Gastrocnemius medialis (tissue), 4 donors: Measurements from ENCODE around the gene RGS5. TPM values are rescaled to one million over a fixed set of nuclear protein-coding genes. Genes with fewer than 3 reads are reported as not detected.

Experiments
- ATAC-seq, 2 donors: fragments of 150-250 bp; one replicate each; pipeline ENCODE4 v1.9.1; 2016
- DNase-seq, 2 donors: peaks; one replicate each; pipeline ENCODE4 v3.0.0-alpha.2; 2019
- H3K27ac ChIP-seq, 4 donors: fragments of 200-600 bp; sonication (generic); 1 replicate in 1 of 4; 2 replicates in 3 of 4; pipeline ENCODE4 v1.5.1; 2016 to 2018; ENCODE audit warnings: mild to moderate bottlenecking in 2 of 4, moderate library complexity in 1 of 4
- H3K27me3 ChIP-seq, 3 donors: fragments of 200-600 bp; sonication (generic) in 2 of 3; 1 replicate in 1 of 3; 2 replicates in 2 of 3; pipeline versions ENCODE4 v1.5.1 to v1.6.0; 2016 to 2019; ENCODE audit warnings: mild to moderate bottlenecking in 1 of 3, moderate library complexity in 1 of 3
- H3K36me3 ChIP-seq, 2 donors: fragments of 200-600 bp; sonication (generic) in 1 of 2; one replicate each; pipeline ENCODE4 v1.5.1; 2017 to 2018
- H3K4me1 ChIP-seq, 2 donors: fragments of 200-600 bp; sonication (generic) in 1 of 2; one replicate each; pipeline ENCODE4 v1.5.1; 2016 to 2017; ENCODE audit warnings: mild to moderate bottlenecking in 2 of 2
- H3K4me3 ChIP-seq, 4 donors: fragments of 200-600 bp; sonication (generic) in 3 of 4; 1 replicate in 1 of 4; 2 replicates in 3 of 4; pipeline ENCODE4 v1.5.1; 2016 to 2019; ENCODE audit warnings: mild to moderate bottlenecking in 2 of 4
- H3K9me3 ChIP-seq, 3 donors: fragments of 200-600 bp; sonication (generic) in 2 of 3; 1 replicate in 1 of 3; 2 replicates in 2 of 3; pipeline ENCODE4 v1.5.1; 2016 to 2019
- CTCF ChIP-seq, 5 experiments: fragments of 450-650 bp in 3 of 5; fragments of 200-600 bp in 2 of 5; sonication (generic) in 2 of 5; IDR thresholded peaks in 4 of 5; conservative IDR thresholded peaks in 1 of 5; 1 replicate in 4 of 5; 2 replicates in 1 of 5; pipeline ENCODE4 v1.5.1; 2016 to 2019; ENCODE audit warnings: antibody characterized with exemption in 5 of 5, mild to moderate bottlenecking in 3 of 5, moderate library complexity in 3 of 5
- POLR2A ChIP-seq, 2 donors: fragments of 450-650 bp; IDR thresholded peaks; one replicate each; pipeline ENCODE4 v1.6.1; 2017; ENCODE audit warnings: antibody characterized with exemption in 2 of 2, mild to moderate bottlenecking in 2 of 2, moderate library complexity in 2 of 2
- in situ Hi-C, 4 donors: fragments of 200-750 bp; cut with MboI; loops; one replicate each; pipeline versions ENCODE4 v1.15.0 to v1.8.0; 2017; ENCODE audit warnings: low sequenced_read_pairs in 4 of 4
- intact Hi-C: fragments of 100-400 bp; cut with DNase I; formaldehyde crosslinking; loops from one replicate; pipeline ENCODE4 v1.15.1; 2023; ENCODE audit warnings: low total_unique reads
- total RNA-seq, 4 donors: library from RNA; depleted of rRNA; stranded (reverse); fragments of >200 nt; gene quantifications; one replicate each; pipeline versions ENCODE4 v1.1.0 to v1.2.3, GENCODE V29; 2016

Gene RGS5
- total RNA-seq, 4 donors from 2014 or later = 71.2 to 195 (median 158) TPM

GRCh38 chr1:163213626-163214025 is 10.9 kb upstream of the RGS5 start:
- no peaks in the 10 kb centered on the region for H3K36me3 ChIP-seq
- TF ChIP-seq CTCF (IDR thresholded peaks at IDR 0.05 in 4 of 5, conservative IDR thresholded peaks at IDR 0.05 in 1 of 5) = no peak
- TF ChIP-seq POLR2A (IDR thresholded peaks at IDR 0.05) = no peak
- H3K27me3 ChIP-seq = no peaks in the 10 kb centered on the region
- H3K9me3 ChIP-seq = no peaks in the 10 kb centered on the region
- DNase-seq (no peak), ATAC-seq (no peak)
- intact Hi-C loops = no loop called here
- no peak overlapping the region for H3K27ac ChIP-seq
- H3K4me1 ChIP-seq = no peaks in the 10 kb centered on the region
- in situ Hi-C loops = no loop called here
- no peak overlapping the region for H3K4me3 ChIP-seq

GRCh38 chr1:163211667-163212066 is 9.0 kb upstream of the RGS5 start:
- Histone ChIP-seq H3K4me3 (no peak overlapping the region), H3K27ac (peak overlapping the region in 2 of 4 donors; percentile 19 to 35), H3K27me3 (no peaks in the 10 kb centered on the region), H3K9me3 (no peaks in the 10 kb centered on the region), H3K4me1 (no peaks in the 10 kb centered on the region), H3K36me3 (no peaks in the 10 kb centered on the region)
- in situ Hi-C loops = no loop called here
- no peak for DNase-seq
- peak in 1 of 2 donors; percentile 36 for ATAC-seq
- TF ChIP-seq CTCF (IDR thresholded peaks at IDR 0.05 in 4 of 5, conservative IDR thresholded peaks at IDR 0.05 in 1 of 5) (no peak), POLR2A (IDR thresholded peaks at IDR 0.05) (no peak)
- intact Hi-C loops = no loop called here

GRCh38 chr1:163205513-163205912 is 2.8 kb upstream of the RGS5 start:
- H3K4me3 ChIP-seq = no peak overlapping the region
- DNase-seq = no peak
- no peaks in the 10 kb centered on the region for H3K36me3 ChIP-seq
- H3K4me1 ChIP-seq = no peaks in the 10 kb centered on the region
- H3K9me3 ChIP-seq = no peaks in the 10 kb centered on the region
- no peak overlapping the region for H3K27ac ChIP-seq
- TF ChIP-seq POLR2A (IDR thresholded peaks at IDR 0.05) = no peak
- intact Hi-C loops (no loop called here), in situ Hi-C loops (no loop called here)
- H3K27me3 ChIP-seq = no peaks in the 10 kb centered on the region
- no peak for ATAC-seq

- Histone ChIP-seq H3K9me3 (no peaks in the 10 kb centered on the region), H3K27me3 (no peaks in the 10 kb centered on the region), H3K4me1 (no peaks in the 10 kb centered on the region), H3K27ac (no peak overlapping the region), H3K4me3 (no peak overlapping the region), H3K36me3 (no peaks in the 10 kb centered on the region)
- intact Hi-C loops = no loop called here
- ATAC-seq (no peak), DNase-seq (no peak)
- TF ChIP-seq POLR2A (IDR thresholded peaks at IDR 0.05) (no peak), CTCF (IDR thresholded peaks at IDR 0.05 in 4 of 5, conservative IDR thresholded peaks at IDR 0.05 in 1 of 5) (no peak)
- in situ Hi-C loops = no loop called here
Measured at GRCh38 chr1:163203561-163203960, 845 bp upstream of the RGS5 start.

GRCh38 chr1:163201906-163202305 is 810 bp downstream of the RGS5 start:
- H3K36me3 ChIP-seq = no peaks in the 10 kb centered on the region
- DNase-seq (no peak), ATAC-seq (no peak)
- intact Hi-C loops (no loop called here), in situ Hi-C loops (no loop called here)
- no peak for TF ChIP-seq POLR2A (IDR thresholded peaks at IDR 0.05)
- peak overlapping the region in 3 of 4 donors; percentile 29 to 38 (median 35) for H3K4me3 ChIP-seq
- H3K27me3 ChIP-seq = no peaks in the 10 kb centered on the region
- H3K27ac ChIP-seq = no peak overlapping the region
- H3K9me3 ChIP-seq = no peaks in the 10 kb centered on the region
- no peaks in the 10 kb centered on the region for H3K4me1 ChIP-seq

GRCh38 chr1:163197022-163197421 is 5.7 kb downstream of the RGS5 start:
- Histone ChIP-seq H3K9me3 (no peaks in the 10 kb centered on the region), H3K27ac (no peak overlapping the region), H3K4me3 (peak overlapping the region in 1 of 4 donors; percentile 25), H3K27me3 (no peaks in the 10 kb centered on the region), H3K4me1 (no peaks in the 10 kb centered on the region), H3K36me3 (no peaks in the 10 kb centered on the region)
- no peak for TF ChIP-seq CTCF (IDR thresholded peaks at IDR 0.05 in 4 of 5, conservative IDR thresholded peaks at IDR 0.05 in 1 of 5)
- TF ChIP-seq POLR2A (IDR thresholded peaks at IDR 0.05) = no peak
- DNase-seq (no peak), ATAC-seq (no peak)
- intact Hi-C loops = no loop called here
- in situ Hi-C loops = no loop called here
